ENCODE measurements around the gene DIP2B.
"Not testable (repeated sequence)": the region's sequence is repeated elsewhere in the genome, so short reads cannot be mapped to it uniquely, and the experiment has no call there.

The DIP2B gene

GRCh38 chr12:50734409-50735263 lies 229.9 kb downstream of the DIP2B start:
- DNase-seq, result no peak

DNA sequence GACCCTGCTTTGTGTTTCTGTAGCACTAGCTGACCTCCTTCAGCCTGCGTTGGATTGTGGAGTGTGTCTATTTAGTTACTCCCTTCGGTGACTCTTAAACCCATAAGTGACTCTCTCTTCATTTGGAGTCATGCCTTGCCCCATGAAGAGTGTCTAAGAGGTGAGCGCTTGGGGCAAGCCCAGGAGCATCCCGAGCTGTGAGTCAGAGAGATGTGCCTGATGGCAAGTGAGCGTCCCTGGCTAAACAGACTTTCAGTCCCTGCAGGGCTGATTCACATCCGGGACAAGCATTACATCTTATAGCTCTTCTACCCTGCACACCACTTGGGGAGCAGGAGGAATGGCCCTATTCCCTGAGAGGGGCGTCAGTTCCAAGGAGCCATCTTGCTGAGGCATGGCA lies 234.8 kb downstream of the DIP2B start:
- no peak for DNase-seq

- DNase-seq, result no peak
These were observed 235.5 kb downstream of the DIP2B start for GRCh38 chr12:50740307-50740706.

DNA sequence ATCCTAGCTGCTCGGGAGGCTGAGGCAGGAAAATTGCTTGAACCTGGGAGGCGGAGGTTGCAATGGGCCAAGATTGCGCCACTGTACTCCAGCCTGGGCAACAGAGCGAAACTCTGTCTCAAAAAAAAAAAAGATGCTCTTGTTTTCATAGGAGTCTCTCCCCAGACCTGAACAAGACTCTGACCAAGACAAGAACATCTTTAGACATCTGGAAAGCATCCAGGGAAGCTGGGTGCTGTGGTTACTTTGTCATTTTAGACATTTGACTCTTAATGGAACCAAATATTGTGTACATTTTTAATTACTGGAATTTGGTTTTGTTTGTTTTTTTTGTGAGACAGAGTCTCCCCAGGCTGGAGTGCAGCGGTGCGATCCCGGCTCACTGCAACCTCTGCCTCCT lies 238.0 kb downstream of the DIP2B start:
- no peak for DNase-seq

- DNase-seq, result no peak
These were observed 241.1 kb downstream of the DIP2B start for GRCh38 chr12:50745861-50746260.

DNA sequence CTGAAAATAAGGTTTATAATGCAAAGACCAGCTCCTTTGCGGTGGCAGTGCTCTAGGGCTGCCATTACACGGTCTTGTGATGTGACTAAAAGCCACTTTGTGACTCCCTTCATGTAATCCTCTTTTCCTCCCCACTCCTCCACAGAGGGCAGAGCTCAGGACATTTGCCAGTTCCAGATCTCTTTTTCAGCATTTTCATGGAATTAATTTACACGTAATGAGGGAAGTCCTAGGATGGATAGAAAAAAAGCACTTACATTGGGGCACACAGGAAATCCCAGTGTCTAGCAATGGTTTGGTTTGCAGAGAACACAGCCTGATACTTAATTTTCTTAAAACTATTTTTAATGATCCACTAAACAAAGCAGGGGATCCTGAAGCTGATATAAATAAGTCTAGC lies 241.6 kb downstream of the DIP2B start:
- no peak for DNase-seq

- no peak for DNase-seq
These were observed 243.0 kb downstream of the DIP2B start for GRCh38 chr12:50747817-50748216.

GRCh38 chr12:50749459-50749882 lies 244.7 kb downstream of the DIP2B start:
- no peak for DNase-seq

- DNase-seq, result no peak
These were observed 245.6 kb downstream of the DIP2B start for GRCh38 chr12:50750366-50750765.

DNA sequence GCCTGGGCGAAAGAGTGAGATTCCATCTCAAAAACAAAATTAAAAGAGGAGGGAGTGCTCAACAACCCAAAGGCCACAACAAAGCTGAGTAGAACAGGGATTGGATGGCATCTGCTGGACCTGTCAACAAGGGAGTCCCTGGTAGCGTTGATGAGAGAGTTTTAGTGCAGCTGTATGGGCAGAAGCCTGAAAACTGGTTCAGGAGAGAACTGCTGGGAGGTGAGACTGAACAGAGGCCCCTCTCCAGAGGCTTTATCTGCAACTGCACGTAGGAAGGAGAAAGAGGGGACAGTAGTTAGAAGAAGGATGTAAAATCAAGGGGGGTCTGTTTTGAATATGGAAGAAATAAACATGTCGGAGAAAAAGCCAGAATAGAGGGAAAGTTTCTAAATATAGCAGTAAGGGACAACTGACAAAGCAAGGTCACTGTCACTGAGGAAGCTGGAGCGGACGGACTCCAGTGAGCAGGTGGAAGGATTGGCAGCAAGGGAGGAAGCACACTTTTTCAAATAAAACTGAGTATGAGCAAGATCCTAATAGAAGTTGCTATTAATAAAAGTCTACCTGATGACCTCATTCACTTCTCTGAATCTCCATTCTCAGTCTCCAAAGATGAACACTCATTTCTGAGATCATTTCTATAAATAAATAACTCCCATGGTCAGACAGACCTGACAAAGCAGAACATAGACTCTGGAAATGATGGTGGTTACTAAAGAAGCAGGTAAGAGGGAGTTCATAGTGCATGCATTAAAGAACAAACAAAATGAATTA lies 247.3 kb downstream of the DIP2B start:
- no peak for DNase-seq

DNA sequence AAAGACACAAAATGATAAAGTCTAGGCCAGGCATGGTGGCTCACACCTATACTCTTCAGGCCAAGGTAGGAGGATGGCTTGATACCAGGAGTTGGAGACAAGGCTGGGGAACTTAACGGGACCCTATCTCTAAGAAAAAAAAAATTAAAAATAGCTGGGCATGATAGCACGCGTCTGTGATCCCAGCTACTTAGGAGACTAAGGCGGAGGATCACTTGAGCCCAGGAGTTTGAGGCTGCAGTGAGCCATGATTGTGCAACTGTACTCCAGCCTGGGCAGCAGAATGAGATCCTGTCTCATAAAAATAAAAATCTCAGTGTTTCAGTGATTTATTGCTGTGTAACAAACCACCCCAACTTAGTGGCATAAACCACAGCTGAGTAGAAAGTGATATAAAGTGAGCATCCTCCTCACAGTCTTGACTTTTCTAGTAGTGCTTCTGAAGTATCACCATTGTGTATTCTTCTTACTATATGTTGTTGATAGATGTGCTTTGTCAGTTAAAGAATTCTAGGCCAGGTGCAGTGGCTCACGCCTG lies 248.5 kb downstream of the DIP2B start:
- DNase-seq, result no peak

DNA sequence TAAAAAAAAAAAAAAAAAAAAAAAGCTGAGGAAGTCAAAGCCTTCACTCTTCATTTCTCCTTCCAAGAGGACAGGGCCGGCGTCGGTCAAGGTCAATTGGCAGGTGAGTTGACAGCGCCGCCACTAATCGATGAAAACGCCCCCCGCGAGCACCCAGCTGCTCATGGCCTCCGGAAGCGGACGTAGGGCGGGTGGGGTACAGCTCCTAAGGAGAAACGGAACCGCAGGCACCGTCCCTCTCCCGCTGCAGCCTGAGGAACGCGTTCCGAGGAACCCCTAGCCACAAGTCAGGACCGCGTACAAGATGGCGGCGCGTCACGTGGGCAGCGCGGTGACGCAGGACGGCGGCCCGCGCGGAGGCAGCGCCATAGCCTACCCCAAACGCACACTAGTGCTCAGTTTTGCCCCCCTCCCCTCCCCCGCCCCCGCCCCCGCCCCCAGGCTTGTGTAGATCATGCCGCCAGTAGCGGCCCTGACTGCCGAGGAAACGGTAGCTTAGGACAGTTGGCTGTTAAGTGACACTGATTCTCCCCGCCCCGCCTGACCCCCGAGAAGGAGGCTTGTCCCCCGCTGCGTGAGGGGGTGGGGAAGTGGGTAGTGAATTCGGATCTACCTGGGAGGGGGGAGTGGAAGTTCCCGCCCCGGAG lies 259.0 kb downstream of the DIP2B start, which contains the start of gene ATF1:
TSS of gene ATF1 (plus strand) at position 463 of the 647 bp plus-strand sequence. CDS start 16,045 bp downstream, outside the sequence.
- DNase-seq, result peak; percentile 74

DNA sequence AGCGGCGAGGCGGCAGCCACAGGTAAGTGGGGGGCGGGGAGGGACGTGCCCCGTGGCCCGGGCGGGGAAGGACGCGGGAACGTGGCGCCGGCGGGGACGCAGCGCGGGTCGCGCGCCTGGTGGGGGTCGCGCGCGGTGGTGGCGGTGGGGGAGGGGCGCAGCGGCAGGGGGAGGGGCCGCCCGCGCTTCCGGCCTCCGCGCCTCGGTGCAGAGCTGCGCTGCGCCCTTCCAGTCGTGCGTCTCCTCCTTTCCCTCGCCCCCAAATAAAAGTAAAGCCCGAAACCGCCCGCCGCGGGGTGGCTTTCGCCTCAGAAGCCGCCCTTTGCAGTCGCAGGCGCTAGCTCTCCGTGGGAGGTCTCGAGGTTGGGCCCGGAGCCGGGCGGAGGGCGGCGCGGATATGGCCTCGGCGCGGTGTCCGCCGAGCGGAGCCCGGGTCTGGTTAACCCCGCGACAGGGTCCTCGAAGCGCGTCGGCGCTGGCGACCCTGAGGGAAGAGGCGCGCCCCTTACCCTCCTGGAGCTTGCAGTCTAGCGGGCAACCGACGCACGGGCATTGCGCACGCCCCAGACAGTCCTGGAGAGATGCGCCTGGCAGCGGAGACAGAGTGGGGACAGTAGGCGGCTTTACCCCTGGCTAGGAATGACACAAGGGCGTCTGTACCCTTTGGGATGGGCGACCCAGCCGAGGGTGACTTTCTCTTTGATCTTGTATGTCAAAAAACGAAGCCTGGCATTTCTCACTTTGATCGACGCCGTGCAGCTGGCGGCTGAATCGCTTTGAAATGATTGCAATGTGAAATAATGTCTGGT lies 259.7 kb downstream of the DIP2B start:
- DNase-seq, result peak; percentile 74

DNA sequence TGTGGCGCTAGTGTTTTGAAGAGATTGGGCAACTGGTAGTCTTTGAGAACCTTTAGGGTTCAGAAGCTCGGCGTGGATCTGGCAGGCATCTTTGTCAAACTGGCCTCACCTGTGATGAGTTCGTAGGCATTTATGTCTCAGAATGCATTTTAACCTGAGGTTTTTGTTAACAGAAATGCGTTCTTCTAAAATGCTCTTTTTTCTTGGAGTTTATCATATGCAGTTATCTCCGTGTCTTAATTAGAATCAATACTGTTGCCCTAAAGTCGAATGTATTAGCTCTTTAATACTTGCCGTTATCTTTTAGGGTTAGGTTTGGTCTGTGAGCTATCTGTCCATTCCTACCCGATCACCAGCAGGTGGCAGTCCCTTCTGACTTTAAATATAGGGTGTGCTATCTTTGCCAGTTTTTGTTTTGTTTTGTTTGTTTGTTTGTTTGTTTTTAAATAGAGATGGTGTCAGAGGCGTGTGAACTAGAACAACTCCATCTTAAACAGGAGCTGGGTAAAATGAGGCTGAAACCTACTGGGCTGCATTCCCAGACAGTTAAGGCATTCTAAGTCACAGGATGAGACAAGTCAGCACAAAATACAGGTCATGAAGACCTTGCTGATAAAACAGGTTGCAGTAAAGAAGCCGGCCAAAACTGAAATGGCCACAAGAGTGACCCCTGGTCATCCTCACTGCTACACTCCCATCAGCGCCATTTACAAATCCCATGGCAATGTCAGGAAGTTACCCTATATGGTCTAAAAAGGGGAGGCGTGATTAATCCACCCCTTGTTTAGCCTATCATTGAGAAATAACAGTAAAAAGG lies 260.5 kb downstream of the DIP2B start:
- peak; percentile 27 for DNase-seq

DNA sequence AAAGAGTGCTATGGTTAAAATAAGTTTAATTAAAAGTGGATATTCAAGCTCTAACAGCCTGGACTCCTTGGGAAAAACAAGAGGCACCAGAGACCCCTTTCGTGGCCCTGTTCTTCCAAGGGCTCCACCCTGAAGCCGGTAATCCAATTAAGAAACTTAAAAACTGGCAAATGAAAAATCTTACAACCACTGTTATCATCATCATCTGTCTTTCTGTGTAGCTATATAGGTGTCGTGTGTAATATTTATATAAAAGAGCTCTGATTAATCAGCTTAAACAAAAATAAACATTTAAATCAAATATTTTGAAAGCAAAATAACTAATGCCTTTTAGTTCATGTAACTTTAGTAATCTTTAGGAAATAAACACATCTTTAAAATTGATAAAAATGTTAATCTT lies 263.6 kb downstream of the DIP2B start:
- no peak for DNase-seq

- not testable (repeated sequence) for DNase-seq
These were observed 264.0 kb downstream of the DIP2B start for GRCh38 chr12:50768813-50769212.

GRCh38 chr12:50771409-50771808 lies 266.6 kb downstream of the DIP2B start:
- no peak for DNase-seq

- DNase-seq, result no peak
These were observed 267.7 kb downstream of the DIP2B start for GRCh38 chr12:50772470-50772869.

DNA sequence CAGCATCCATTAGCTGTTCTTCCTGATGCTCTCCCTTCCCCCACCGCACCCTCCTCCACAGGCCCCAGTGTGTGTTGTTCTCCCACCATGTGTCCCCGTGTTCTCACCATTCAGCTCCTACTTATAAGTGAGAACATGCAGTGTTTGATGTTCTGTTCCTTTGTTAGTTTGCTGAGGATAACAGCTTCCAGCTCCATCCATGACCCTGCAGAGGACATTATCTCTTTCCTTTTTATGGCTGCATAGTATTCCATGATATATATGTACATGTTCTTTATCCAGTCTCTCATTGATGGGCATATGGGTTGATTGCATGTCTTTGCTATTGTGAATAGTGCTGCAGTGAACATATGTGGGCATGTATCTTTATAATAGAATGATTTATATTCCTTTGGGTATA lies 268.1 kb downstream of the DIP2B start:
- DNase-seq, result no peak

- DNase-seq, result no peak
These were observed 270.5 kb downstream of the DIP2B start for GRCh38 chr12:50775251-50775650.
